Right cardiac atrium (tissue), 5 donors: ENCODE measurements around the gene B3GNT5. TPM values are rescaled to one million over a fixed set of nuclear protein-coding genes. Genes with fewer than 3 reads are reported as not detected.

Experiments
- polyA plus RNA-seq: library from polyadenylated mRNA; stranded (reverse); fragments of 200-250 nt; gene quantifications from one replicate; pipeline ENCODE4 v1.2.3, GENCODE V29; 2013
- total RNA-seq, 4 donors: library from RNA; stranded (reverse); fragmentation: NEBNext Ultra II Directional; extraction: Animal tissue kit (Norgen Biotek cat#: 25700); gene quantifications; one replicate each; pipeline ENCODE4 v1.2.1, GENCODE V29; 2021
- donor health status: healthy with polysubstance abuse.
- donor health status: DM: no; HTN: yes; CAD: no.
- donor health status: DM: no; HTN: no; CAD: no.
- donor health status: DM: no; HTN: yes; CAD: no; lungs with severe emphysema.
- donor health status: DM: yes; HTN: yes; CAD: no.

B3GNT5 gene
- total and polyA plus RNA-seq, 5 donors, result 1.8 to 4.3 (median 2.5) TPM

Other genes with a start within 250 kb of the B3GNT5 start
- gene MCCC1, start 153.8 kb upstream of the B3GNT5 start, total RNA-seq, result 10 to 100 TPM; 24.7 to 42.7 (median 27.7) TPM
- 31.7 TPM for gene MCCC1, start 153.8 kb upstream of the B3GNT5 start, polyA plus RNA-seq
- gene LAMP3, start 90.5 kb upstream of the B3GNT5 start, total RNA-seq, result under 1 TPM in 2 of 4 donors, not detected in 2; 0.06 to 0.31 TPM
- gene LAMP3, start 90.5 kb upstream of the B3GNT5 start, polyA plus RNA-seq, result 0.05 TPM
- gene MCF2L2, start 175.4 kb downstream of the B3GNT5 start, total RNA-seq, result under 1 TPM in 2 of 4 donors, not detected in 2; 0.23 to 0.32 TPM
- 0.07 TPM for gene MCF2L2, start 175.4 kb downstream of the B3GNT5 start, polyA plus RNA-seq